ENCODE results near the gene LAMTOR2. TPM values are rescaled to one million over a fixed set of nuclear protein-coding genes. Genes with fewer than 3 reads are reported as not detected.
"Not testable (repeated sequence)": the region's sequence is repeated elsewhere in the genome, so short reads cannot be mapped to it uniquely, and the experiment has no call there.

LAMTOR2 gene
- total RNA-seq, 1 donor, result 16.6 TPM

DNA sequence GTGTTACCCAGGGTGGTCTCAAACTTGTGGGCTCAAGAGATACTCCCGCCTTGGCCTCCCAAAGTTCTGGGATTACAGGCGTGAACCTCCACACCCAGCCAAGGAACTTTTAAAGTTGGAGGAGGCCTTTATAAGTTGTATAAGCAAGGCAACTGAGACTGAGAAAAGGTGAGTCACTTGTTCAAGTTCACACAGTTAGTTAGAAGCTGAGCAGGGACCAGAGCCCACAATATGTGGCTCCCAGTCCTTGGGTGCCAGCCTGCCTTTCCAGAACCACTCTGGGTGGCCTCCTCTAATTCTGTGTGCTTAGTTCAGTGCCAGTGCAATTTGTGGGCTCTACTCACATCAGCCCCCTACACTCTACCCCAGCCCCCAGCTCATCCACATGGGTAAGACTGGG, 10.0 kb downstream of the LAMTOR2 start:
- no peaks in the 10 kb centered on the region for H3K27me3 ChIP-seq (ENCODE audit: insufficient read depth, low read length)
- no peak overlapping the region for H3K4me3 ChIP-seq (ENCODE audit: low read length)
- H3K9me3 ChIP-seq (ENCODE audit: low read depth, low read length), result no peaks in the 10 kb centered on the region
- peaks cover 4% of the 10 kb centered on the region for H3K4me1 ChIP-seq (ENCODE audit: insufficient read depth, low read length)

DNA sequence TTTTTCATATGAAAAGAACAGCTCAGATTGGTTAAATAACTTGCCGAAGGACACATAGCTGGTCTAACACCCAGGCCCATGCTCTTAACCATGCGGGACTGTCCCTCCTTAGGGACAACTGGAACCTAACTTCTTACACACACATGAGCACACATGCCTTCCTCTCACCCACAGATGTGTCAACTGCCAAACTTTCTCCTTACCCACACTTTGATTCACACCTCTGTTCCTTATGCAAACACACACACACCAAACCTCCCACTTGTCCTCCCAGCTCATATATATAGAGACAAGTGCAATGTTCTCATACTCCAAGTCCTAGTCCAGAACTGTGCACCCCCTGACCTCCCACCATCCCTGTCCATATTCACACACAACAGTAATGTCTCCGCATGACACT, 10.6 kb downstream of the LAMTOR2 start:
- Histone ChIP-seq H3K4me3 (ENCODE audit: low read length) (no peak overlapping the region), H3K27me3 (ENCODE audit: insufficient read depth, low read length) (no peaks in the 10 kb centered on the region), H3K9me3 (ENCODE audit: low read depth, low read length) (no peaks in the 10 kb centered on the region), H3K4me1 (ENCODE audit: insufficient read depth, low read length) (peaks cover 4% of the 10 kb centered on the region)

DNA sequence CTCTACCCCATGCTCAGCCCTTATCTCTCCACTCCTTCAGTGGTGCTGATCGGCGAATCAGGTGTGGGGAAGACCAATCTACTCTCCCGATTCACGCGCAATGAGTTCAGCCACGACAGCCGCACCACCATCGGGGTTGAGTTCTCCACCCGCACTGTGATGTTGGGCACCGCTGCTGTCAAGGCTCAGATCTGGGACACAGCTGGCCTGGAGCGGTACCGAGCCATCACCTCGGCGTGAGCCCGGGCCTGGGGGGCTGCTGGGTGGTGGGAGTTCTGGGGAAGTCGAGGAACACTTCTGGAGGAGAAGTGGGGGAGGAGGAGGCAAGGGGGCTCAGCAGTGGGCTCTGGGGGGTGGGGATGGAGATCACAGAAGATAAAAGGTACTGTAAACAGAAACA, 11.3 kb downstream of the LAMTOR2 start:
- Histone ChIP-seq H3K4me1 (ENCODE audit: insufficient read depth, low read length) (peaks cover 4% of the 10 kb centered on the region), H3K4me3 (ENCODE audit: low read length) (no peak overlapping the region), H3K9me3 (ENCODE audit: low read depth, low read length) (no peaks in the 10 kb centered on the region), H3K27me3 (ENCODE audit: insufficient read depth, low read length) (no peaks in the 10 kb centered on the region)

DNA sequence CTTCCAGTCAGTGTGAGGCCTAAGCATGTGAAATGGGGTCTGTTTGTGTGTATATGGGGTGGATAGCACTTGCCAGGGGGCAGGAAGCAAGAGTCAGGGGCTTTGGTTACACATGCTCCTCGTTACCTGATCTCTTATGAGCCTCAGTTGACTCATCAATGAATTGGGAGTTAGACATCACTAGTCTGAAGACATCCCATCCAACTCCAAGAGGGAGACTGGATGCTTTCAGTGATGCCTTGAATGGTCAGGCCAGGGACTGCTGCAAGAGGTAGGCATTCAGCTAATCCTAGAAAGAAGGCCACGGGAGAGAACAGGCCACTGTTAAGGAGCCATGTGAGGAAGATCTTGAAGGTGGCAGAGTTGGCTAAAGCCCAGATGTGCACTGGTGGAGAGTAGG, 12.7 kb downstream of the LAMTOR2 start:
- H3K9me3 ChIP-seq (ENCODE audit: low read depth, low read length), result no peaks in the 10 kb centered on the region

DNA sequence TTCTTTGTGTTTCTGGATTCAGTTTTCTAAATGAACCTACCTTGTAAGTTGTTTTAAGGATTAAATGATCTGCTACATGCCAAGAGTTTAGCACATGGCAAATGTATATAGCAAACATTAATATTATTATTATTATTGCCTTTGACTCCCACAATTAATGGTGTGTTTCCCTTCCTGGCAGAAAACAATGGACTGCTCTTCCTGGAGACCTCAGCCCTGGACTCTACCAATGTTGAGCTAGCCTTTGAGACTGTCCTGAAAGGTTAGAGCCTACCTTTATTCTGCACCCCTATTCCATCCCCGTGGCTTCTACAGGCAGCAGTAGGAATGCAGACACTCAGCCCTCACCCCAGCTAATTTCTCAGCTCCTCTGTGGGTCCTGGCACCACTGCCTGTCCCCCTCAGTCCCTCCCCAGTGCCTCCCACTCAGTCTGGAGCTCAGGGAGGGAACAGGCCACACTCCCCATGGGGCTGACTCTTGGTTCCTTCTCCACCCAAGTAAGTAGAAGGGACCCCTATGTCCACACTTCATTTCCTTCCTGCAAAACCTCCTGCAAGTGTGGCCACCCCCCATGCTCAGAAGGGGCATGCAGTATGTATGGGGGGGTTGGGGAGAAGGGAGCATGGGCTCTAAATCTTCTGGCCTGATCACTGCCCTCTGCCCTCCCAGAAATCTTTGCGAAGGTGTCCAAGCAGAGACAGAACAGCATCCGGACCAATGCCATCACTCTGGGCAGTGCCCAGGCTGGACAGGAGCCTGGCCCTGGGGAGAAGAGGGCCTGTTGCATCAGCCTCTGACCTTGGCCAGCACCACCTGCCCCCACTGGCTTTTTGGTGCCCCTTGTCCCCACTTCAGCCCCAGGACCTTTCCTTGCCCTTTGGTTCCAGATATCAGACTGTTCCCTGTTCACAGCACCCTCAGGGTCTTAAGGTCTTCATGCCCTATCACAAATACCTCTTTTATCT, 15.2 kb downstream of the LAMTOR2 start:
- Histone ChIP-seq H3K4me3 (ENCODE audit: low read length) (no peak overlapping the region), H3K27me3 (ENCODE audit: insufficient read depth, low read length) (no peaks in the 10 kb centered on the region), H3K4me1 (ENCODE audit: insufficient read depth, low read length) (peaks cover 4% of the 10 kb centered on the region), H3K9me3 (ENCODE audit: low read depth, low read length) (no peaks in the 10 kb centered on the region)

More for the DNA sequence above, 12.7 kb downstream of the LAMTOR2 start:
- Histone ChIP-seq H3K4me3 (ENCODE audit: low read length) (no peak overlapping the region), H3K27me3 (ENCODE audit: insufficient read depth, low read length) (no peaks in the 10 kb centered on the region), H3K4me1 (ENCODE audit: insufficient read depth, low read length) (peaks cover 4% of the 10 kb centered on the region)

DNA sequence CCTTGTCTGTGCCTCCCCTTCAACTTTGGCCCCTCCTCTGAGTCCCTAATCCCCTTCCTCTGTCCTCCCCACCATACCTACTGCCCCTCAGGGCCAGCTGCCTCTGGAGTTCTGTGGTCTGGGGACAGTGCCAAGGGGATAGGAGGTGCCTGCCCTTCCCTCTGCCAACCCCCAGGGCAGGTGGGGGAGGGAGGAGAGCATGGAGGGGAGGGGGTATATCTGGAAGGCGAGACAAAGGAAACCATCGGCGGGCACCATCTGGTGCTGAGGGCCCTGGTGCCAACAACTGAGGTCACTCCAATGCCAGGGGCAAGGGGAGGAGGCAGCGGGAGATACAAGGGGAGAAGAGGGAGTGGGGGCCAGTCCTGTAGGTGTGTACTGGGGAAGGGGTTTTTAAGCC, 16.0 kb downstream of the LAMTOR2 start:
- H3K27me3 ChIP-seq (ENCODE audit: insufficient read depth, low read length), result no peaks in the 10 kb centered on the region
- no peaks in the 10 kb centered on the region for H3K9me3 ChIP-seq (ENCODE audit: low read depth, low read length)

DNA sequence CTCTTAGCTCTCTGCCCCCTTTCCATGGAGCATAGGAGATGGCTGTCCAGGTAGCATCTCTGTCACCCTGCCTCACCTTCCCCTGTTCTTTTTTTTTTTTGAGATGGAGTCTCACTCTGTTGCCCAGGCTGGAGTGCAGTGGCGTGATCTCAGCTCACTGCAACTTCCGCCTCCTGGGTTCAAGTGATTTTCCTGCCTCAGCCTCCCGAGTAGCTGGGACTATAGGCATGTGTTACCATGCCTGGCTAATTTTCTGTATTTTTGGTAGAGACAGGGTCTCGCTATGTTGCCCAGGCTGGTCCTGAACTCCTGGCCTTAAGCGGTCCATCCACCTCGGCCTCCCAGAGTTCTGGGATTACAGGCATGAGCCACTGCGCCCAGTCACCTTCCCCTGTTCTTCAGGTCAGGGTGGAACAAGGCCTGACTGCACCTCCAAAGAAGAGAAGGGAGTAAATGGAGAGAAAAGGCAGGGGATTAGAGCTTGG, 16.8 kb downstream of the LAMTOR2 start:
- H3K4me1 ChIP-seq (ENCODE audit: insufficient read depth, low read length), result peaks cover 10% of the 10 kb centered on the region
- H3K9me3 ChIP-seq (ENCODE audit: low read depth, low read length); H3K27me3 ChIP-seq (ENCODE audit: insufficient read depth, low read length); H3K4me3 ChIP-seq (ENCODE audit: low read length): not testable (repeated sequence)

More for the DNA sequence above, 16.0 kb downstream of the LAMTOR2 start:
- Histone ChIP-seq H3K4me1 (ENCODE audit: insufficient read depth, low read length) (peaks cover 4% of the 10 kb centered on the region), H3K4me3 (ENCODE audit: low read length) (no peak overlapping the region)

DNA sequence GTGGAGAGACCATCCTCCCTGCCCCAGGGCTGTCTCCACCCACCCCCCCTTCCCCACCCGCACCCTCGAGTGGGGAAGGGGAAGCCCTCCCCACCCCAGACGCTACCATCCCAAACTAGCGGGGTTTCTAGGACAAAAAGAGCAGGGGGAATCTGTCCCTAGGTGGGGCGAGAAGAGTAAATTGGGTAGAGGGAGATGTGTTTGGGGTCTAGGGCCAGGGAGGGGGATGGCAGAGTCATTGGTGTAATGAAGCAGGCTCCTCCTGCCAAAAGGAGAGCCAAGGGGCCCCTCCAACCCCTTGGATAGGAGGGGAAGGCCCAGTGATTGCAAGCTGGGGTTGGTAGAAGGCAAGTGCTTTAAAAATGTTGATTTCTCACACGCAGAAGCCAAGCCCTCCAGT, 17.7 kb downstream of the LAMTOR2 start:
- peaks cover 4% of the 10 kb centered on the region for H3K27me3 ChIP-seq (ENCODE audit: insufficient read depth, low read length)
- H3K4me3 ChIP-seq (ENCODE audit: low read length), result no peak overlapping the region
- H3K9me3 ChIP-seq (ENCODE audit: low read depth, low read length), result no peaks in the 10 kb centered on the region
- peaks cover 13% of the 10 kb centered on the region for H3K4me1 ChIP-seq (ENCODE audit: insufficient read depth, low read length)

DNA sequence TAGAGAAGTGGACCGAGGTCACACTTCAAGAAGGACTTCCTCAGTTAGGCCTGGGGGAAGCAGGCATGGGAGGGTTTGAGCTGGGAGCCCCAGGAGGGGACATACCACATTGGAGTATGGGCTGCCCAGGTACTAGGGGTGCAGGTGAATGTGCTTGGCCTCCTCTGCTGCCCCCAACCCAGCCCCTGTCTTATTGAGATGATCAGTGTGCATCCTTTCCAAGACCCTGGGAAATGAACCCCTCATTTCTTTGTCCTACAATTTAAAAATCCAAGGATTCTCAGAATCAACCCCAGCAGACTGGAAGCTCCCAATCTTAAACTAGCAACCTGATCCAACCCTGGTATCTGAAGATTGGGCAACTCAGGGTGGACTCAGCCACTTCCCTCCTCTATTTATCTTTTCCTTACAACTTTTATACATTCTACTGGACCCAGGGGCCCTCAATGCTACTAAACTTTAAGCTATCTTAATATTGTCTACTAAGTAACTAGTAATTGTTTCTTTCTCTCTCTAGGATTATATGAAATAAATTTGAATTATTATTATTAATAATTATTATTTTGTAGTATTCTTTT, 18.6 kb downstream of the LAMTOR2 start:
- Histone ChIP-seq H3K9me3 (ENCODE audit: low read depth, low read length) (no peaks in the 10 kb centered on the region), H3K4me1 (ENCODE audit: insufficient read depth, low read length) (peaks cover 13% of the 10 kb centered on the region), H3K27me3 (ENCODE audit: insufficient read depth, low read length) (peaks cover 4% of the 10 kb centered on the region), H3K4me3 (ENCODE audit: low read length) (no peak overlapping the region)

DNA sequence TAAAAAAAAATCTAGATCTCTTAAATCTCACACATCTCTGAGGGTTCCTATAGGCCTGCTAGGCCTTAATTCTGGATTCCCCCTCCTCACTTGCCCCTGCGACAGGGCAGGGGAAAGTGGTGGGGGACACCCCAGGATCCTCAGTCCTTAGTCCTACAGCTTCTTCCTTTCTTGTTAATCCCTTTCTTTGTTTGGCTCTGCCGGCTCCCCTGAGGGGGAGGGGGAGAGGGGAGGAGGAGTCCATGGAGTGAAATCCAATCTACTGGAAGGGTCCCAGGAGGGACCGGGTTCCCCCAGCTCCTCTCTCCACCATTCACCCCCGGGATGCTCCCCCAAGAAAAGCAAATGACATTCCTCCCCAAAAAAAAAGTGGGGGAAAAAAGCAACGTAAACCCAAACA, 19.2 kb downstream of the LAMTOR2 start:
- H3K9me3 ChIP-seq (ENCODE audit: low read depth, low read length), result no peaks in the 10 kb centered on the region

DNA sequence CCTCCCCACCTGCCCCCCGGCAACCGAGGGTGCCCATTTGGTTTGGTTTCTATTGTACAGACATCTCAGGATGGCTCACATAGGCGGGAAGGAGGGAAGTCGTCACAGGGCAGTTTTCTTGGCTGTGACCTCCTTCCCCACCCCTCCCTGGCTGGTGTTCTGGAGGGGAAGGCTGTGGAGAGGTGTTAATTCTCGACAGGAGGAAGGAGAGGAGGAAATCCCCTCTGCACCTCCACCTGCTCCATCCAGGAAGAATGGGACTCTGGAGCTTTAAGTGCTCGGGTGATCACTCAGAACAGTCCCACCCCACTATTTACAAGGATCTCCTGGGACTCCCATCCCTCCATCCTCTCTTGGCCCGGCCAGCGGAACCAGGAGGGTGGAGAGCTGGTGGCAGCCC, 20.1 kb downstream of the LAMTOR2 start:
- H3K27me3 ChIP-seq (ENCODE audit: insufficient read depth, low read length), result peaks cover 4% of the 10 kb centered on the region
- H3K4me3 ChIP-seq (ENCODE audit: low read length), result no peak overlapping the region
- H3K4me1 ChIP-seq (ENCODE audit: insufficient read depth, low read length), result peaks cover 13% of the 10 kb centered on the region
- H3K9me3 ChIP-seq (ENCODE audit: low read depth, low read length), result no peaks in the 10 kb centered on the region

More for the DNA sequence above, 19.2 kb downstream of the LAMTOR2 start:
- Histone ChIP-seq H3K27me3 (ENCODE audit: insufficient read depth, low read length) (peaks cover 4% of the 10 kb centered on the region), H3K4me1 (ENCODE audit: insufficient read depth, low read length) (peaks cover 13% of the 10 kb centered on the region), H3K4me3 (ENCODE audit: low read length) (no peak overlapping the region)

DNA sequence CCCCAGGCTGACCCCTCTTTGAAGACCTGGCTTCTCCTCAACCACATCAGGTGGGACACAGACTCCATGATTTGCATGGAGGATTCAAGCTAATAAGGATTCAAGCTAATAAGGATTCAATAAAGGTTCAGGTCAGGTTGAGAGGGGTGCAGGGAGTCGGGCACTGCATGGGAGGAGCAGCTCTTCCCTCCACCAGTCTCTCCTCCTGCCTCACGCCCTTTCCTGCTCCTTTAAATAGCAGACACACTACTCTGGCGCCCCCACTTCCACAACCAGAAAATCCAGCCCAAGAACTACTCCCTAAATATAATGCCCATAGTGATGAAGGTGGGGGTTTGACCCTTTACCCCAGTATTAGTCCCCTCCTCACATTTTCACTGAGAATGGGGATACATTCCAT, 20.6 kb downstream of the LAMTOR2 start:
- Histone ChIP-seq H3K27me3 (ENCODE audit: insufficient read depth, low read length) (peaks cover 4% of the 10 kb centered on the region), H3K9me3 (ENCODE audit: low read depth, low read length) (no peaks in the 10 kb centered on the region), H3K4me1 (ENCODE audit: insufficient read depth, low read length) (peaks cover 13% of the 10 kb centered on the region), H3K4me3 (ENCODE audit: low read length) (no peak overlapping the region)

DNA sequence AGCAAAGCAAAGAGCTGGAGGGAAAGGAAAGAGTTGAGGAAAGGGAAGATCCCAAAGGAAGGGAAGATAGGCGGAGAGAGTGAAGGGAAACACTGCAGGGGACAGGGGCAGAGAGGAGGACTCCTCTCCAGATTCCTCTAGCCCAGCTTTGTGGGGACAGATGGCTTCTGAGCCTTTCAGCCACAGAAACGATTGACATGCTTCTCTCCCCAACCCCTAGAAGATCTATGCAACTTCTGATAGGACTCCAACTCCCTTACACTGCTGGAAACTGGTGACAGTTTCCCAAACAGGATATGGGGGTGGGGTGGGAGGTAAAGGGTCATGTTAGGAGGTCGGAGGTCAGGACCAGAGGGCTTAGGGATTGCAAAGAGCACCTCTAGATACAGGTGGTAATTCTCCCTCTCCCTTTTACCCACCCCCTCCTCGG, 21.2 kb downstream of the LAMTOR2 start:
- Histone ChIP-seq H3K9me3 (ENCODE audit: low read depth, low read length) (no peaks in the 10 kb centered on the region), H3K4me1 (ENCODE audit: insufficient read depth, low read length) (peaks cover 13% of the 10 kb centered on the region), H3K27me3 (ENCODE audit: insufficient read depth, low read length) (peaks cover 4% of the 10 kb centered on the region), H3K4me3 (ENCODE audit: low read length) (no peak overlapping the region)

DNA sequence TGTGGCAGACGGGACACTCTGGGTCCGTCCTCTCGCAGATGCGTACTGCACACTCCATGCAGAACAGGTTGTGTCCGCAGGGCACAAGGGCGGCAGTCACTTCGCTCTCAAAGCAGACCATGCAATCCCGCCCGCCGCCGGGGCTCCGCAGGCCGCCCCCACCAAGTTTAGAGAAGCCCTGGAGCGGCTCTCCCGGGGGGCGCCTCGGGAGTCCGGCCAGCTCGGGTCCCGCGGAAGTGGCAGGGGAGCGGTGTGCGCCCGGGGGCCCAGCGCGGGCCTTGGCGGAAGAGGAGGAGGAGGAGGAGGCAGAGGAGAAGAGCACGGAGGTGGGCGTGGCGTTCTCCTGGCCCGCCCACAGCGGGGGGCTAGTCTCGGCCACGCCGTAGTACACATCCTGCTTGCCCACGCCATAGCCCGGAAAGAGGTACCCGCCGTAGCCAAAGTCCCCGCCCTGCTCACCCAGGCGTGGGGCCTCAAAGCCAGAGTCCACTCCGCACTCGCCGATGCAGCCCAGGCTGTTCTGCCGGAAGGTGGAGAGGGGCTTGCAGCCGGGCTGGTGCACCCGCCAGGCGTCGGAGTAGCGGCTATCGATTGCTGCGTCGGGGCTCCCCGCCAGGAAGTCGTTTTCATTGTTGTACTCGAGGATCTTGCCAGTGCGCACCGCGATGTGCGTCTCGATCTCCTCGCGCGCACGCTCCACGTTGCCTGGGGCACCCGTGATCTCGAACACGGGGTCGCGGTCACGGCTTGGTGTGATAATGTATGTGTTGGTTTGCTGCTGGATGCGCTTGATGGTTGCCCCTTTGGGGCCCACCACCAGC, 22.2 kb downstream of the LAMTOR2 start:
- Histone ChIP-seq H3K4me1 (ENCODE audit: insufficient read depth, low read length) (peaks cover 13% of the 10 kb centered on the region), H3K27me3 (ENCODE audit: insufficient read depth, low read length) (peaks cover 8% of the 10 kb centered on the region), H3K9me3 (ENCODE audit: low read depth, low read length) (no peaks in the 10 kb centered on the region), H3K4me3 (ENCODE audit: low read length) (peak overlapping the region; percentile 16)

DNA sequence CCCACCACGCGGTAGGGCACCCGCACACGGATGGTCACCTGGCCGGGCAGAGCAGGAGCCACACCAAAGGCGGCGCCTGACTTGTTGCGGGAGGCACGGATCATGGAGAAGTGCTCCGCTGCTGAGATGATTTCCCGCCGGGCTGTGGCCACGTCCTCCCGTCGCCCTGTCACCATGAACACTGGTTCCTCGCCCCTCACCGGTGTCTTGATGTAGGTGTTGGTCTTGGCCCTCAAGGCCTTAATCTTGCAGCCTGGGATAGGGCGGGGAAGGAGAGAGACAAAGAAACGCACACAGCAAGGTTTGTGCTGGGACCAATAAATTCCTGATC, 22.8 kb downstream of the LAMTOR2 start:
- H3K9me3 ChIP-seq (ENCODE audit: low read depth, low read length), result no peaks in the 10 kb centered on the region
- H3K4me3 ChIP-seq (ENCODE audit: low read length), result no peak overlapping the region

More for the DNA sequence above, 22.8 kb downstream of the LAMTOR2 start:
- Histone ChIP-seq H3K27me3 (ENCODE audit: insufficient read depth, low read length) (peaks cover 8% of the 10 kb centered on the region), H3K4me1 (ENCODE audit: insufficient read depth, low read length) (peaks cover 13% of the 10 kb centered on the region)

Data from mononuclear cell (primary cell).